Thyroid gland (tissue), 4 donors: ENCODE data around the gene SIRPB2. TPM values are rescaled to one million over a fixed set of nuclear protein-coding genes. Genes with fewer than 3 reads are reported as not detected.
A peak's percentile ranks its signal among the peaks of the same experiment; 100 is the strongest.

Experiments
- DNase-seq, 2 donors: peaks; one replicate each; pipeline ENCODE4 v3.0.0-alpha.2; 2019
- H3K27ac ChIP-seq, 3 donors: fragments of 200-600 bp; sonication (generic); 1 replicate in 2 of 3; 2 replicates in 1 of 3; pipeline ENCODE4 v1.5.1; 2016 to 2019; ENCODE audit warnings: mild to moderate bottlenecking in 1 of 3, moderate library complexity in 1 of 3
- H3K27me3 ChIP-seq: fragments of 200-600 bp; sonication (generic); one replicate; pipeline ENCODE4 v1.5.1; 2019
- H3K36me3 ChIP-seq, 2 donors: fragments of 200-600 bp; sonication (generic); one replicate each; pipeline ENCODE4 v1.5.1; 2016 to 2019
- H3K4me1 ChIP-seq, 2 donors: fragments of 200-600 bp; sonication (generic); one replicate each; pipeline ENCODE4 v1.5.1; 2017 to 2019
- H3K4me3 ChIP-seq, 3 donors: fragments of 200-600 bp; sonication (generic); replicated peaks in 1 of 3; 1 replicate in 2 of 3; 2 replicates in 1 of 3; pipeline ENCODE4 v1.5.1; 2016; ENCODE audit warnings: mild to moderate bottlenecking in 1 of 3
- H3K9me3 ChIP-seq: fragments of 200-600 bp; sonication (generic); one replicate; pipeline ENCODE4 v1.5.1; 2017
- POLR2A ChIP-seq, 2 donors: fragments of 450-650 bp; IDR thresholded peaks; one replicate each; pipeline ENCODE4 v1.6.1; 2017; ENCODE audit warnings: antibody characterized with exemption in 2 of 2, mild to moderate bottlenecking in 2 of 2, moderate library complexity in 1 of 2
- WGBS, 2 donors: methylation state at CpG; one replicate each; pipeline ENCODE4 v1.1.5; 2017; 5-methylcytosine and 5-hydroxymethylcytosine counted together
- intact Hi-C: fragments of 100-400 bp; cut with DNase I; formaldehyde crosslinking; loops from one replicate; pipeline ENCODE4 v1.15.1; 2023
- total RNA-seq, 4 donors: library from RNA; depleted of rRNA; stranded (reverse); fragments of >200 nt; gene quantifications; one replicate each; pipeline ENCODE4 v1.2.3, GENCODE V29; 2016
- TF ChIP-seq, protein P1 (sequence below), 6 experiments: fragments of 200-600 bp in 3 of 6; fragments of 450-650 bp in 3 of 6; sonication (generic) in 3 of 6; IDR thresholded peaks; one replicate each; pipeline ENCODE4 v1.5.1; 2016 to 2019; ENCODE audit warnings: antibody characterized with exemption in 6 of 6, mild to moderate bottlenecking in 2 of 6, inconsistent platforms in 1 of 6, moderate library complexity in 1 of 6

The SIRPB2 gene
- 1 to 10 TPM; 1.3 to 4.5 (median 2.3) TPM for total RNA-seq

DNA sequence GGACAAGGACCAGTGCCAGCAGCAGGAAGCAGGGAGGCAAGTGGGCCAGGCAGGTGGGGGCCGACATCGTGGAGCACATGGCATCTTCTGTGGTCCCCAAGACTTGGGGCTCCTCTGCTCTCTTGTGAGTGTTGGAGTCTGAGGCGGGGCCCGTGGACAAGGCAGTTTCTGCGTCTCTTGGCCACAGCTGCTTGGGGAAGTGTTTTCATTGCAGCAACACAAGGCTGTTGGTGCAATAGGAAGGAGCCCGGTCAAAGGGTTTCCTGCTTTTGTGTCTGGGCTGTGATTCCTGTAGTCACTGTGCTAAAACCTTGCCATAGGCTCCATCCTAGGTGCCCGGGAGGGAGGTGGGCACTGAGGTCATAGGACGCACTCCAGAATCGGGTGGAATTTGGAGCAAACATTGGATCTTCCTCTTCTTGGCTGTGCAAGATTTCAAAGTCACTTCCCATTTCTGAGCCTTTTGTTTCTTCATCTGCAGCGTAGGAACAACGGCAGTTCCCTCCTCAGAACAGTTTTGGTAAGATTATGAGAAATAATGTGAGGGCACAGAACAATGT lies at the start of gene SIRPB2:
TSS of gene SIRPB2 (minus strand) at position 140 of the 560 bp plus-strand sequence. CDS start at position 79, 61 bp downstream.
- intact Hi-C loops = no loop called here
- Histone ChIP-seq H3K27me3 (no peaks in the 10 kb centered on the region), H3K9me3 (no peaks in the 10 kb centered on the region), H3K4me1 (no peaks in the 10 kb centered on the region), H3K36me3 (no peaks in the 10 kb centered on the region), H3K4me3 (no peak within 1 kb of the TSS), H3K27ac (peak within 1 kb of the TSS in 1 of 3 donors; percentile 30)
- WGBS, 2 donors = 63 to 66% methylated on average over 9 to 11 of the region's 11 CpGs
- TF ChIP-seq POLR2A (IDR thresholded peaks at IDR 0.05) = no peak
- TF ChIP-seq, protein P1, sequence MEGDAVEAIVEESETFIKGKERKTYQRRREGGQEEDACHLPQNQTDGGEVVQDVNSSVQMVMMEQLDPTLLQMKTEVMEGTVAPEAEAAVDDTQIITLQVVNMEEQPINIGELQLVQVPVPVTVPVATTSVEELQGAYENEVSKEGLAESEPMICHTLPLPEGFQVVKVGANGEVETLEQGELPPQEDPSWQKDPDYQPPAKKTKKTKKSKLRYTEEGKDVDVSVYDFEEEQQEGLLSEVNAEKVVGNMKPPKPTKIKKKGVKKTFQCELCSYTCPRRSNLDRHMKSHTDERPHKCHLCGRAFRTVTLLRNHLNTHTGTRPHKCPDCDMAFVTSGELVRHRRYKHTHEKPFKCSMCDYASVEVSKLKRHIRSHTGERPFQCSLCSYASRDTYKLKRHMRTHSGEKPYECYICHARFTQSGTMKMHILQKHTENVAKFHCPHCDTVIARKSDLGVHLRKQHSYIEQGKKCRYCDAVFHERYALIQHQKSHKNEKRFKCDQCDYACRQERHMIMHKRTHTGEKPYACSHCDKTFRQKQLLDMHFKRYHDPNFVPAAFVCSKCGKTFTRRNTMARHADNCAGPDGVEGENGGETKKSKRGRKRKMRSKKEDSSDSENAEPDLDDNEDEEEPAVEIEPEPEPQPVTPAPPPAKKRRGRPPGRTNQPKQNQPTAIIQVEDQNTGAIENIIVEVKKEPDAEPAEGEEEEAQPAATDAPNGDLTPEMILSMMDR (IDR thresholded peaks at IDR 0.05) = no peak
- DNase-seq = no peak

DNA sequence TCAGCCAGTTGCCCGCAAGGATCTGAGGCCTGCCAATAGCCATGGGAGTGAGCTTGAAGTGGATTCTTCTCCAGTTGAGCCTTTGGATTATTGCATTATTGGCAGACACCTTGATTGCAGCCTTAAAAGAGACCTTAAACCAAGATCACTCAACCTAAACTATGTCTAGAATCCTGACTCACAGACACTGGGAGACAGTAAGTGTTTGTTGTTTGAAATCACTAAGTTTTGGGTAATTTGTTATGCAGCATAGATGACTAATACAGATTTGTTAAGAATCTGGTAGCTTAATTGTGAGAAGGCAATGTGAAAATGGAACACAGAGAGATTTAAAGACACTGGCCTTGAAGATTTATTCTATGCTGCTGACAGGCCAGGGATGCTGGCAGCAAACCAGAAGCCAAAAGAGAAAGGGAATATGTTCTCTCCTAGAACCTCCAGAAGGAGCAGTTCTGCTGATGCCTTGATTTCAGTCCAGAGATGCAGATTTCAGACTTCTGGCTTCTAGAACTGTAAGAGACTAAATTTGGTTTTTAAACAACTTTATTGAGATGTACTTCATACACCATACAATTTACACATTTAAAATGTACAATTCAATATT lies 48.7 kb upstream of the SIRPB2 start:
- intact Hi-C loops = no loop called here
- 33 to 100% methylated on average over 1 of the region's 1 CpG for WGBS, 2 donors
- no peak for DNase-seq
- no peaks in the 10 kb centered on the region for H3K4me1 ChIP-seq
- H3K4me3 ChIP-seq = no peak overlapping the region
- TF ChIP-seq, protein P1 (IDR thresholded peaks at IDR 0.05) = no peak
- no peak for TF ChIP-seq POLR2A (IDR thresholded peaks at IDR 0.05)
- no peak overlapping the region for H3K27ac ChIP-seq
- H3K9me3 ChIP-seq = no peaks in the 10 kb centered on the region
- no peaks in the 10 kb centered on the region for H3K36me3 ChIP-seq
- H3K27me3 ChIP-seq = no peaks in the 10 kb centered on the region

DNA sequence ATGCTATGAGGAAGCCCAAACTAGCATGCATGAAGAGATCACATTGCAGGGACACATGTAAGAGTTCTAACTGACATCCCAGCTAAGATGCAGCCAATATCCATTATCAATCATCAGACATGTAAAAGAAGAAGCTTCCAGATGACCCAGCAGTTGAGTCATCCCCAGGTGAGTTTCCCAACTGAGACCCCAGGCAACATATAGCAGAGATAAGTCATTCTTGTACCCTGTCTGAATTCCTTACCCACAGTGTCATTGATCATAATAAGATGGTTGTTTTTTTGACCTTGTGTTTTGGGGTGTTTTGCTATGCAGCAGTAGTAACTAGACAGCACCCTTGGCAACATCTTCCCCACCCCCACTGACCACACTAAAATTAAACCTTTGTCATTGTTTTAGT lies 47.4 kb upstream of the SIRPB2 start:
- Histone ChIP-seq H3K27ac (no peak overlapping the region), H3K4me1 (no peaks in the 10 kb centered on the region), H3K36me3 (no peaks in the 10 kb centered on the region), H3K4me3 (no peak overlapping the region), H3K27me3 (no peaks in the 10 kb centered on the region), H3K9me3 (no peaks in the 10 kb centered on the region)
- DNase-seq = no peak
- intact Hi-C loops = no loop called here
- no peak for TF ChIP-seq POLR2A (IDR thresholded peaks at IDR 0.05)
- TF ChIP-seq, protein P1 (IDR thresholded peaks at IDR 0.05) = no peak

DNA sequence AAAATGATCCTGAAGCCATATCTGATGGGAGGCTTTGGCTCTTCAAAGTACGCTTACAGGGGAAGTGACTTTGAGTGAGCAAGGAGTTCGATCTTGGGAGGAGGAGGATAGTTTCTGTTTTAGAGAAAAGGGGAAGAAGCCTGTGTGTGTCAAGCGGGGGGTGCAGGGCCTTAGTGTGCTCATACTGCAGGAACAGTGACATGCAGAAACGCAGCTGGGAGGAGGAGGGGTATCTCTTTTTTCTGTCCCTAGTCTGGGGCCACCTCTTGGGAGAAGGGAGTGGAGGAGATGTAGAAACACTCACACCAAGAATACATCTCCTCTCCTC lies 46.5 kb upstream of the SIRPB2 start:
- Histone ChIP-seq H3K27ac (no peak overlapping the region), H3K4me1 (no peaks in the 10 kb centered on the region), H3K27me3 (no peaks in the 10 kb centered on the region), H3K36me3 (no peaks in the 10 kb centered on the region), H3K9me3 (no peaks in the 10 kb centered on the region), H3K4me3 (no peak overlapping the region)
- peak in 1 of 2 donors; percentile 14 for DNase-seq
- intact Hi-C loops = no loop called here
- 67 to 68% methylated on average over 4 of the region's 4 CpGs for WGBS, 2 donors
- TF ChIP-seq POLR2A (IDR thresholded peaks at IDR 0.05) = no peak
- TF ChIP-seq, protein P1 (IDR thresholded peaks at IDR 0.05) = no peak

DNA sequence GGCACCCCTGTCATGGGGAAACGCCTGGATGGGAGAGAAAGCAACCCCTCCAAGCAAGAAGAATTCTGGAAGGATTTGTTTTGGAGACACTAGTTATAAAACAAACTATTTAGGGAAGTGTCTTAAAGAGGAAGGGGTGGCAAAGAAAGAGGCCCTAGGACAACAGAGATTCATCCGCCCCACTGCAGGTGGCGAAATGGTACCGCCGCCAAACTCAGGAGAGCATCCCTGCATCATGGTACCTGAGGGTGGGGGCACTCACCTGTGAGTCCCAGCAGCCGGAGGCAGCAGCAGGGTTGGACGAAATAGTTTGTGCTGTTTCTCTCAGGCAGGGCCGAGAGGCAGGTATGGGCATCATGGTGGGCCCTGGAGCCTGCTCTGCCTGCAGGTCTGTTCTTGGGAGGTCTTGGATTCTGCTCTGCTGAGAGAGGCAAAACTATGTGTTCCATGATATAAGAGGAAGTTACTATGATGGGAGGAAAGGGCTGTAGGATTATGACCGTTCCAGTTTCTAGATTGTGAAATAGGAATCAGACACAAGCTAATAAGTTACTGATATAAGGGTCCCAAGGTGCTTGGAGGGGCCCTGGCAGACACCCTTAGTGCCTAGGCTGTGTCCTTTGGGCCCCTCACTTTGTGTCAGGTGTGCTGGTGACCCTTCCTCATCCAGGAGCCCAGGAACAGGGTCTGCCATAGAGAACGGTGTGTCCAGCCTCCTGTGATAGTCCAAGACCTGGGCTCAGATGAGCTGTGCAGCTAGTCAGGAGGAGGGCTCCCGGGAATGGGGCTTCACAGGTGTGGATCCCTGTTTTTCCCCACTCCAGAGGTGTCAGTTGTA lies 45.9 kb upstream of the SIRPB2 start:
- intact Hi-C loops = no loop called here
- H3K36me3 ChIP-seq = no peaks in the 10 kb centered on the region
- H3K4me1 ChIP-seq = no peaks in the 10 kb centered on the region
- no peak overlapping the region for H3K27ac ChIP-seq
- no peaks in the 10 kb centered on the region for H3K9me3 ChIP-seq
- WGBS, 2 donors = 71 to 77% methylated on average over 11 of the region's 11 CpGs
- TF ChIP-seq POLR2A (IDR thresholded peaks at IDR 0.05) = no peak
- TF ChIP-seq, protein P1 (IDR thresholded peaks at IDR 0.05) = no peak
- no peaks in the 10 kb centered on the region for H3K27me3 ChIP-seq
- no peak for DNase-seq
- no peak overlapping the region for H3K4me3 ChIP-seq
